Measurements from ENCODE around the gene APP. TPM values are rescaled to one million over a fixed set of nuclear protein-coding genes. Genes with fewer than 3 reads are reported as not detected.

Gene APP
- total and polyA plus RNA-seq, 10 of the 15 experiments (the other 5 are each of a cell fraction or from before 2014, with no cell fraction given), result 8.8 to 94.9 (median 51.0) TPM

DNA sequence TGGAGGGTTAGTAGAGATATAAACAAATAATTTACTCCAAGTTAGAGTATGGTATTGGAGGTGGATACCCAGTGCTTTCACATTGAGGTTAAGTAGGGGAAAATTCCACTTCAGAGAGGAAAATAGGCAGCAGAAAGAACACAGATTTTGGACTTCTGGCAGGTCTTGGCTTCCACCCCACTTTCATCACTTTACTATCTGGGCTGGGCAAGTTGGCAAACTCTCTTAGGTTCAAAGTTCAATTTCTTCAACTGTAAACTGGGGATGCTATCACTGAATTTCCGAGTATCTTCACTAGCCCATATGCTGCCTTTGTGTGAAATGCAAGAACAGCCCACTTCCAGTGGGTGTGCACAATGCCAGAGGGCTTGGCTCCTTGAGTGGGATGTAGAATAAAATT lies 220.9 kb downstream of the APP start:
- no peak overlapping the region for H3K27ac ChIP-seq (ENCODE audit: control insufficient read depth, insufficient read depth)
- no peak overlapping the region for H3K4me3 ChIP-seq
- intact Hi-C loops (cut with micrococcal nuclease; ENCODE audit: unreplicated experiment) (no loop called here), in situ Hi-C loops (cut with MboI) (no loop called here)
- ChIA-PET CTCF (no interaction called here), SMC1A (ENCODE audit: uncharacterized antibody, unreplicated experiment) (no interaction called here), RAD21 (ENCODE audit: unreplicated experiment) (no interaction called here), POLR2A (no interaction called here)
- H3K9me3 ChIP-seq (replicated peaks; ENCODE audit: control insufficient read depth, insufficient read depth, low read length), result peaks cover 1% of the 10 kb centered on the region; the same call in 1 of the 3 replicates
- H3K9ac ChIP-seq (ENCODE audit: control insufficient read depth, insufficient read depth, low read length), result no peak overlapping the region
- DNase-seq (ENCODE audit: low read depth, low spot score) (no peak), ATAC-seq (no peak), FAIRE-seq (no peak)
- H3K4me1 ChIP-seq (ENCODE audit: control insufficient read depth, insufficient read depth, low read length), result no peaks in the 10 kb centered on the region
- 0% methylated on average over 1 of the region's 1 CpG for WGBS (ENCODE audit: insufficient coverage, insufficient replicate concordance, low lambda C conversion rate, missing lambda C conversion rate)
- no peak overlapping the region for H2AFZ ChIP-seq (ENCODE audit: control insufficient read depth, low read depth, low read length)
- no peak overlapping the region for H3K4me2 ChIP-seq (ENCODE audit: control insufficient read depth, insufficient read depth)
- no peaks in the 10 kb centered on the region for H4K20me1 ChIP-seq (ENCODE audit: control insufficient read depth, insufficient read depth)
- no peaks in the 10 kb centered on the region; a peak in 1 of 4 replicates for H3K36me3 ChIP-seq (ENCODE audit: control insufficient read depth in 2 of 2, insufficient read depth in 2 of 2, low read length in 1 of 2)
- H3K27me3 ChIP-seq (replicated peaks in 1 of 2; ENCODE audit: control insufficient read depth in 2 of 2, insufficient read depth in 2 of 2, low read length in 1 of 2), result no peaks in the 10 kb centered on the region
- no TSS peak for BruUV-seq (replicated peaks)
- TF ChIP-seq EED (IDR thresholded peaks at IDR 0.05; ENCODE audit: low read depth), result no peak
- TF ChIP-seq, protein P1, sequence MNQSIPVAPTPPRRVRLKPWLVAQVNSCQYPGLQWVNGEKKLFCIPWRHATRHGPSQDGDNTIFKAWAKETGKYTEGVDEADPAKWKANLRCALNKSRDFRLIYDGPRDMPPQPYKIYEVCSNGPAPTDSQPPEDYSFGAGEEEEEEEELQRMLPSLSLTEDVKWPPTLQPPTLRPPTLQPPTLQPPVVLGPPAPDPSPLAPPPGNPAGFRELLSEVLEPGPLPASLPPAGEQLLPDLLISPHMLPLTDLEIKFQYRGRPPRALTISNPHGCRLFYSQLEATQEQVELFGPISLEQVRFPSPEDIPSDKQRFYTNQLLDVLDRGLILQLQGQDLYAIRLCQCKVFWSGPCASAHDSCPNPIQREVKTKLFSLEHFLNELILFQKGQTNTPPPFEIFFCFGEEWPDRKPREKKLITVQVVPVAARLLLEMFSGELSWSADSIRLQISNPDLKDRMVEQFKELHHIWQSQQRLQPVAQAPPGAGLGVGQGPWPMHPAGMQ (IDR thresholded peaks at IDR 0.05; ENCODE audit: borderline replicate concordance), result no peak
- no peak for TF ChIP-seq HDAC2 (IDR thresholded peaks at IDR 0.05)
- no peak for TF ChIP-seq IKZF2 (IDR thresholded peaks at IDR 0.05)
- no peak for TF ChIP-seq DPF2 (IDR thresholded peaks at IDR 0.05)
- TF ChIP-seq ZNF274 (IDR thresholded peaks at IDR 0.05; ENCODE audit: insufficient read depth, insufficient read length), result no peak
- TF ChIP-seq, protein P2, sequence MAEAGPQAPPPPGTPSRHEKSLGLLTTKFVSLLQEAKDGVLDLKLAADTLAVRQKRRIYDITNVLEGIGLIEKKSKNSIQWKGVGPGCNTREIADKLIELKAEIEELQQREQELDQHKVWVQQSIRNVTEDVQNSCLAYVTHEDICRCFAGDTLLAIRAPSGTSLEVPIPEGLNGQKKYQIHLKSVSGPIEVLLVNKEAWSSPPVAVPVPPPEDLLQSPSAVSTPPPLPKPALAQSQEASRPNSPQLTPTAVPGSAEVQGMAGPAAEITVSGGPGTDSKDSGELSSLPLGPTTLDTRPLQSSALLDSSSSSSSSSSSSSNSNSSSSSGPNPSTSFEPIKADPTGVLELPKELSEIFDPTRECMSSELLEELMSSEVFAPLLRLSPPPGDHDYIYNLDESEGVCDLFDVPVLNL (IDR thresholded peaks at IDR 0.05; ENCODE audit: low read depth, low read length), result no peak
- no peak for TF ChIP-seq MTA2 (IDR thresholded peaks at IDR 0.05; ENCODE audit: low read depth)
- no peak for TF ChIP-seq CTCF (IDR thresholded peaks at IDR 0.05 in 2 of 3, conservative IDR thresholded peaks at IDR 0.05 in 1 of 3; ENCODE audit: control insufficient read depth in 2 of 3, extremely low read depth in 1 of 3, insufficient read depth in 1 of 3, low read depth in 3 of 3, low read length in 3 of 3)
- TF ChIP-seq EZH2 (IDR thresholded peaks at IDR 0.05; ENCODE audit: borderline replicate concordance, control insufficient read depth, low read depth, low read length), result no peak
- TF ChIP-seq SMAD5 (IDR thresholded peaks at IDR 0.05; ENCODE audit: low read depth), result no peak
- no peaks in the 10 kb centered on the region for H3K79me2 ChIP-seq (ENCODE audit: control insufficient read depth, insufficient read depth, low read length)

Measured in GM12878 (cell line).